ENCODE measurements around the gene OR5P2.
"Not testable (repeated sequence)": the region's sequence is repeated elsewhere in the genome, so short reads cannot be mapped to it uniquely, and the experiment has no call there.

The OR5P2 gene, protein sequence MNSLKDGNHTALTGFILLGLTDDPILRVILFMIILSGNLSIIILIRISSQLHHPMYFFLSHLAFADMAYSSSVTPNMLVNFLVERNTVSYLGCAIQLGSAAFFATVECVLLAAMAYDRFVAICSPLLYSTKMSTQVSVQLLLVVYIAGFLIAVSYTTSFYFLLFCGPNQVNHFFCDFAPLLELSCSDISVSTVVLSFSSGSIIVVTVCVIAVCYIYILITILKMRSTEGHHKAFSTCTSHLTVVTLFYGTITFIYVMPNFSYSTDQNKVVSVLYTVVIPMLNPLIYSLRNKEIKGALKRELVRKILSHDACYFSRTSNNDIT

DNA sequence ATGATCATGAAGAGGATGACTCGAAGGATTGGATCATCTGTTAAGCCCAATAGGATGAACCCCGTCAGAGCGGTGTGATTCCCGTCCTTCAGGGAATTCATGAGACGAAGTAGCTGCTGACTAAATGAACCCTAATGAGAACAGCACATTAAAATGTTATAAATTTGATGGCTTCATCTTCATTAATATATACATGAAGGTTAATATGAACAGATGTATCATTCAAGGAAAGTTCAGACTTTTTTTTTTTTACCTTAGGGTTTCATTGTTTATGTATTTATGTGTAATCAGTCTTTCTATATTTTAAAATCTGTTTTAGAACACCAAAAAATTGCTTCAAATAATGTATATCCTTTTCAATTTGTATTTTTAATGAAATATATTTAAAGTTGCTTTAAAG lies at the start of gene OR5P2:
TSS of gene OR5P2 (minus strand) at position 101 of the 400 bp plus-strand sequence. CDS start at position 101, 0 bp downstream.
- DNase-seq = no peak

DNA sequence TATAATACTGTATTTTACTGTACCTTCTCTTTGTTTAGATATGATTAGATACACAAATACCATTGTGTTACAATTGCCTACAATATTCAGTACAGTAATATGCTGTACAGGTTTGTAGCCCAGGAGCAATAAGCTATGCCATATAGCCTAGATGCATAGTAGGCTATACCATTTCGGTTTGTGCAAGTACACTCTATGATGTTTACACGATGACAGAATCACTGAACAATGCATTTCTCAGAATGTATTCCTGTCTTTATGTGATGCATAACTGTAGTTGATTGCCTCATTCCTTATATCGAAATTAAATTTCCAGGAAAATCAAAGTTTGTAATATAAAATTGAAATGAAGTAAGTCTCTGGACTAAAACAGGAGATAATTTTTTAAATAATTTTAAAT lies 49.3 kb upstream of the OR5P2 start:
- no peak for DNase-seq

- DNase-seq = no peak
These were observed 48.2 kb upstream of the OR5P2 start for GRCh38 chr11:7844986-7845385.

- DNase-seq = no peak
These were observed 47.8 kb upstream of the OR5P2 start for GRCh38 chr11:7844521-7844920.

DNA sequence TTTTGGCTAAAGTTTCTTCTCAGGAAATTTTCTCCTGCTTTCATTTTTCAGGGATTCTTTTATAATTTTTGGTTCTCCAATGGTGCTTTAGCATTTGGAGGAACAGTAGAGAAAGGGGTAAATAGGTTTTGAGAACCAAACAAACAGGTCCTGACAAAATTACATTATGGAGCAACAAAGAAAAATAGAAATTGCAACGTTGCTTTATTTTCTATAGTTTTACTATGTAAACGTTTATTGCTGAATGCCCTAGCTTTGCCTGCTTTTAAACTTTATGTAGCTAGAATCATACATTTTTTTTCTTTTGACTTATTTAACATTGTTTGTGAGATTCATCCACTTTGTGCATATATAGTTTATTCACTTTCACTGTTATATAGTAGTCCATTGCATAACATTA lies 43.8 kb upstream of the OR5P2 start:
- DNase-seq = no peak

DNA sequence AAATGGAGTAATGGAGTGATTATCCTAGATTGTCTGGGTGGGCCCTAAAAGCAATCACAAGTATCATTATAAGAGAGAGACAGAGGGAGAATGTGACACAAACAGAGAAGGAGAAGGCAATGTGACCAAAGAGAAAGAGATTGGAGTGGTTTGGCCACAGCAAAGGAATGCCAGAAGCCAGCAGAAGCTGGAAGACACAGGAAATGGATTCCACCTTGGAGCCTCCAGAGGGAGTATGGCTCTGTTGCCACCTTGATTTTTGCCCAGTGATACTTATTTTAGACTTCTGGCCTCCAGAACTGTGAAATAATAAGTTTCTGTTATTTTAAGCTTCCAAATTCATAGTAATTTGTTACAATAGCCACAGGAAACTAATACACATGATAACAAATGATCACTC lies 36.8 kb upstream of the OR5P2 start:
- no peak for DNase-seq

GRCh38 chr11:7830740-7831139 lies 34.0 kb upstream of the OR5P2 start, which contains the start of gene OR5P3:
OR5P3 (minus strand) TSS chr11:7830840.
- DNase-seq = no peak

GRCh38 chr11:7826324-7826723 lies 29.6 kb upstream of the OR5P2 start:
- no peak for DNase-seq

DNA sequence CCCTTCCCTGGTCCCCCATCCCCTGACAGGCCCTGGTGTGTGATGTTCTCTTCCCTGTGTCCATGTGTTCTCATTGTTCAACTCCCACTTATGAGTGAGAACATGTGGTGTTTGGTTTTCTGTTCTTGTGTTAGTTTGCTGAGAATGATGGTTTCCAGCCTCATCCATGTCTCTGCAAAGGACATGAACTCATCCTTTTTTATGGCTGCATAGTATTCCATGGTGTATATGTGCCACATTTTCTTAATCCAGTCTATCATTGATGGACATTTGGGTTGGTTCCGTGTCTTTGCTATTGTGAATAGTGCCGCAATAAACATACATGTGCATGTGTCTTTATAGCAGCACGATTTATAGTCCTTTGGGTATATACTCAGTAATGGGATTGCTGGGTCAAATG lies 23.7 kb upstream of the OR5P2 start:
- DNase-seq = not testable (repeated sequence)

- DNase-seq = not testable (repeated sequence)
These were observed 18.2 kb upstream of the OR5P2 start for GRCh38 chr11:7814897-7815296.

GRCh38 chr11:7810301-7810700 lies 13.6 kb upstream of the OR5P2 start:
- DNase-seq = not testable (repeated sequence)

GRCh38 chr11:7793233-7793632 lies 3.5 kb downstream of the OR5P2 start:
- no peak for DNase-seq

DNA sequence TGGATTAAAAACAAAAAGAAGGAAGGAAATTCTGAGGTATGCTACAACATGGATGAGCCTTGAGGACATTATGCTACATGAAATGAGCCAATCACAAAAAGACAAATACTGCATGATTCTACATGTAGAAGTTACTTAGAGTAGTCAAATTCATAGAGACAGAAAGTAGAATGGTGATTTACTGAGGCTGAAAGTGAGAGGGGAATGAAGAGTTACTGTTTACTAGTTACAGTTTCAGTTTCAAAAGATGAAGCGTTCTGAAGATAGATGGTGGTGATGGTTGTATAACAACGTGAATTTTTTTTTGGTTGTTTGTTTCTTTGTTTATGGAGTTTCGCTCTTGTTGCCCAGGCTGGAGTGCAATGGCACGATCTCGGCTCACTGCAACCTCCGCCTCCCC lies 9.5 kb downstream of the OR5P2 start:
- DNase-seq = no peak

DNA sequence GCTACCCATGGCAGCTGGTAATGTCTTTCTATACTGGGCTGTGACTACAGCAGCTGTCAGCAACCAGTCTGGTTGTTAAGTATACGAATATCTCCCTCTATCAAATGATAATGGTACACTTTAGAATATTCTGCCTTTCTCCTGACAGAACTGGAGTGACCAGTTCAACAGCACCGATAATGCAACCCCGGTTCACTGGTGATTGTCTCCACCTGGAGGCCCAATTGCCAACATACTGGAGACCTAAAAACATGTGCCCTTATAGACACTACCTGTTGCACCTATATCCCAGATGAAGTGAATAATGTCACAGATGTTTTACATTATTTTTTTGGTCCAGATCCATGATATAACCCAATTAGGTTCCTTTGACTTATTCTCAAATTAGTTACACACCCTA lies 21.1 kb downstream of the OR5P2 start:
- DNase-seq = no peak

DNA sequence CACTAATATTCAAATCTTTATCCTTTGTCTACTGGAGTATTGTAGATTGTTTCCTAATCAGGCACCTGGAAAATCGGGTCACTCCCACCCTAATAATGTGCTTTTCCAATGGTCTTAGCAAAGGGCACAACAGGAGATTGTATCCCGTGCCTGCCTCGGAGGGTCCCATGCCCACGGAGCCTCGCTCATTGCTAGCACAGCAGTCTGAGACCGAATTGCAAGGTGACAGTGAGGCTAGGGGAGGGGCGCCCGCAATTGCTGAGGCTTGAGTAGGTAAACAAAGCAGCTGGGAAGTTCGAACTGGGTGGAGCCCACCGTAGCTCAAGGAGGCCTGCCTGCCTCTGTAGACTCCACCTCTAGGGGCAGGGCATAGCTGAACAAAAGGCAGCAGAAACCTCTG lies 32.4 kb downstream of the OR5P2 start:
- not testable (repeated sequence) for DNase-seq

DNA sequence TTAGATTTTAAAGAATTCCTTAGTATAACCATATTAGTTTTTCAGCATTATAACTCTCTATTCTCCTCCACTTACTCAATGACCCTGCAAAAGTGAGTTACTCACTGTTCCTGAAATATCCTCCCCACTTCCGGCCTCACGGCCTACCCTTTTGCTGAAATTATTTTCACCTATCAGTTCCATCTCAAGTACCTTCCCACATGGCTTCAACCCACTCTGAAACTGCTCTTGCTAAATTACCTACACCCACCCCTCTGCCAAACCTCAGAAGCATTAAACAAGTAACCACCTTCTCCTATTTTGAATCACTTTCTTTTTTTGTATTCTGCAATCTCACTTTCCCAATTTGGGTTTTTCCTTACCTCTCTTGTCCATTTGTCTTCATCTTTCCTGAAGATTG lies 37.7 kb downstream of the OR5P2 start:
- DNase-seq = no peak

GRCh38 chr11:7749456-7749855 lies 47.3 kb downstream of the OR5P2 start:
- DNase-seq = no peak
